Sigmoid colon (tissue), 7 donors: ENCODE results near the gene FAM163B. TPM values are rescaled to one million over a fixed set of nuclear protein-coding genes. Genes with fewer than 3 reads are reported as not detected.

ENCODE experiments used
- DNase-seq: peaks from one replicate; pipeline ENCODE4 v3.0.0-alpha.2; 2019
- H3K27ac ChIP-seq, 4 donors: fragments of 200-600 bp; sonication (generic); one replicate each; pipeline ENCODE4 v1.5.1; 2016 to 2019; ENCODE audit warnings: mild to moderate bottlenecking in 1 of 4
- H3K27me3 ChIP-seq, 3 donors: fragments of 200-600 bp; sonication (generic); one replicate each; pipeline ENCODE4 v1.5.1; 2019; ENCODE audit warnings: mild to moderate bottlenecking in 1 of 3
- H3K36me3 ChIP-seq, 4 donors: fragments of 200-600 bp; sonication (generic); one replicate each; pipeline ENCODE4 v1.5.1; 2016 to 2019
- H3K4me1 ChIP-seq, 4 donors: fragments of 200-600 bp; sonication (generic); one replicate each; pipeline ENCODE4 v1.5.1; 2017 to 2019
- H3K4me3 ChIP-seq, 4 donors: fragments of 200-600 bp; sonication (generic); one replicate each; pipeline ENCODE4 v1.5.1; 2017 to 2019; ENCODE audit warnings: mild to moderate bottlenecking in 2 of 4, moderate library complexity in 1 of 4
- H3K9me3 ChIP-seq, 4 donors: fragments of 200-600 bp in 3 of 4; sonication (generic) in 3 of 4; one replicate each; pipeline versions ENCODE4 v1.5.1 to v1.6.1; 2013 to 2019
- EP300 ChIP-seq, 4 donors: sonication (generic); formaldehyde crosslinking; IDR thresholded peaks; one replicate each; pipeline ENCODE4 v1.6.1; 2017; ENCODE audit warnings: antibody characterized with exemption in 4 of 4
- POLR2A ChIP-seq, 2 donors: fragments of 450-650 bp; IDR thresholded peaks; one replicate each; pipeline ENCODE4 v1.6.1; 2016; ENCODE audit warnings: antibody characterized with exemption in 2 of 2, mild to moderate bottlenecking in 2 of 2, moderate library complexity in 2 of 2
- POLR2AphosphoS5 ChIP-seq, 4 donors: sonication (generic); formaldehyde crosslinking; IDR thresholded peaks; one replicate each; pipeline ENCODE4 v1.6.1; 2017; ENCODE audit warnings: antibody characterized with exemption in 4 of 4
- WGBS, 2 donors: extraction: QIAGEN DNeasy Blood & Tissue Kit; methylation state at CpG; one replicate each; pipeline ENCODE4 v1.1.7; 2013; 5-methylcytosine and 5-hydroxymethylcytosine counted together
- intact Hi-C: fragments of 100-400 bp; cut with DNase I; formaldehyde crosslinking; loops from one replicate; pipeline ENCODE4 v1.15.1; 2023
- polyA plus RNA-seq, 3 donors: library from polyadenylated mRNA; stranded (reverse); fragments of 200-250 nt; gene quantifications; one replicate each; pipeline ENCODE4 v1.2.3, GENCODE V29; 2013
- total RNA-seq, 4 donors: library from RNA; depleted of rRNA; stranded (reverse); fragments of >200 nt; gene quantifications; one replicate each; pipeline ENCODE4 v1.1.0, GENCODE V29; 2016
- TF ChIP-seq, protein P1 (sequence below), 4 experiments: fragments of 450-650 bp in 3 of 4; fragments of 200-600 bp in 1 of 4; IDR thresholded peaks; one replicate each; pipeline ENCODE4 v1.5.1; 2016 to 2019; ENCODE audit warnings: antibody characterized with exemption in 4 of 4, mild to moderate bottlenecking in 3 of 4, moderate library complexity in 2 of 4
- donor health status: healthy with polysubstance abuse.
- donor health status: Bipolar disorder and iron deficiency.
- donor health status: healthy.

FAM163B gene
- total and polyA plus RNA-seq, 7 donors = 0.29 to 2.4 (median 1.2) TPM; not detected in 1

DNA sequence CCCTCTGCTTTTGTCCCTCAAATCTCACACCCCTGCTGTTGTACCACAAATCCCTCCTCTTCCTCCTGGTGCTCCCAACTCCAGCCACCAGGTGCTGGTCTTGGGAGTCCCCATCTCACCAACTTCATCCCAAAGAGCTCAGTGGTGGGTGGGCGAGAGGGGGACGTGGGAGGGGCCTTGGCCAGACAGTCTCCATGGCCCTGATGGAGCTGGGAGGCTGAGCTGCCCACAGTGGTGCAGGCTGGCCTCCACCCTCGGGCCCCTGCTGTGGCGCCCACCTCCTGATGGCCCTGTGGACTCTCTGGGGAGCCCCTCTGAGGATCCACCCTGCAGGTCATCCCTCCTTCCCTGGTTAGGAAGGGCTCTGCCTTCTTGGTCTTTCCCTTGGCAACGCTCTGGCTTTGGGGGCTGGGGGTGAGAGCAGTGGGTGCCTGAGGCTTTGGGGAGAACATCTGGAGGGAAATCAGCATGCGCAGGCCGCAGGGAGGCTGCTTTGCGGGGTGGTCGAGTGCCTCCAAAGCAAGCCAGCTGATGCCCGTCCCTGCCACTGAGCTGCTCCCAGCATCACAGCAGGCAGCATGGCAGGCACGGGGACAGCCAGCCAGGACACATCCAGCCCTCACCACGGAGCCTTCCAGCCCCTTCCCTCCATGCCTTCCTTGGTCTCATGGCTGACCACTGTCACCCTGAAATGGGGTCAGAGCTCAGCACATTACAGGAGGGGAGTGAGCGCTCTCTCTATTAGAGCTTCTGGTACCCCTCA, 7.6 kb upstream of the FAM163B start:
- peaks cover 0 to 4% (median 0%) of the 10 kb centered on the region in 4 donors for H3K4me1 ChIP-seq
- 77 to 83% methylated on average over 13 of the region's 13 CpGs for WGBS, 2 donors
- no peaks in the 10 kb centered on the region for H3K9me3 ChIP-seq
- TF ChIP-seq EP300 (IDR thresholded peaks at IDR 0.05) = no peak
- no peak for TF ChIP-seq POLR2AphosphoS5 (IDR thresholded peaks at IDR 0.05)
- TF ChIP-seq, protein P1, sequence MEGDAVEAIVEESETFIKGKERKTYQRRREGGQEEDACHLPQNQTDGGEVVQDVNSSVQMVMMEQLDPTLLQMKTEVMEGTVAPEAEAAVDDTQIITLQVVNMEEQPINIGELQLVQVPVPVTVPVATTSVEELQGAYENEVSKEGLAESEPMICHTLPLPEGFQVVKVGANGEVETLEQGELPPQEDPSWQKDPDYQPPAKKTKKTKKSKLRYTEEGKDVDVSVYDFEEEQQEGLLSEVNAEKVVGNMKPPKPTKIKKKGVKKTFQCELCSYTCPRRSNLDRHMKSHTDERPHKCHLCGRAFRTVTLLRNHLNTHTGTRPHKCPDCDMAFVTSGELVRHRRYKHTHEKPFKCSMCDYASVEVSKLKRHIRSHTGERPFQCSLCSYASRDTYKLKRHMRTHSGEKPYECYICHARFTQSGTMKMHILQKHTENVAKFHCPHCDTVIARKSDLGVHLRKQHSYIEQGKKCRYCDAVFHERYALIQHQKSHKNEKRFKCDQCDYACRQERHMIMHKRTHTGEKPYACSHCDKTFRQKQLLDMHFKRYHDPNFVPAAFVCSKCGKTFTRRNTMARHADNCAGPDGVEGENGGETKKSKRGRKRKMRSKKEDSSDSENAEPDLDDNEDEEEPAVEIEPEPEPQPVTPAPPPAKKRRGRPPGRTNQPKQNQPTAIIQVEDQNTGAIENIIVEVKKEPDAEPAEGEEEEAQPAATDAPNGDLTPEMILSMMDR (IDR thresholded peaks at IDR 0.05) = no peak
- no peak for TF ChIP-seq POLR2A (IDR thresholded peaks at IDR 0.05)
- peaks cover 0 to 75% (median 43%) of the 10 kb centered on the region in 3 donors for H3K27me3 ChIP-seq
- no peak for DNase-seq
- no peaks in the 10 kb centered on the region for H3K36me3 ChIP-seq
- intact Hi-C loops = no loop called here
- no peak overlapping the region for H3K27ac ChIP-seq
- H3K4me3 ChIP-seq = no peak overlapping the region

DNA sequence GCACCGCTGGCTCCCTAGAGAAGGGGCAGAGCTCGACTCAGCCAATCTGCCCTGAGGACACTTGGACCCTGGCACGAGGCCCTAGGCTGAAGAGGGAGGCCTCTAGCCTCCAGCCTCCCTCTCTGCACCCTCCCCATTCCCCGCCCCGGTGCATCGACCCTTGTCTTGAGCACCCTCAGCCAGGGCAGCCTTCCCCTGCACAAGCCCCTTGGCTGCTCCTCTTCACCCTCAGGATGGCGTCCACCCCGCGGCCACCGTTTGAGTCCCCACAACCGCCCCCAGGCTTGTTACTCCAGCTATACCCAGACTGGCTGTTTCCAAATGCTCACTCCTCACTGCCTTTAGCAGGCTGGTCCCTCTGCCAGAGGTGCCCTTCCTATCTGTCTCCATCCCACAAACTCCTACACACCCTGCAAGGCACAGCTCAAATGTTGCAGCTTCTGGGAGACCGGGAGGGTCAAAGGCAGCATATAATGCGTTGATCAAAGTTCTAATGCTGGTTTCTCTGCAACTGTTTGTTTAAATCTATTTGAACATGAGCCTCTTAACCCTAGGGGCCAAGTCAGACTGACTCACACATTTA, 6.5 kb upstream of the FAM163B start:
- no peak for DNase-seq
- Histone ChIP-seq H3K36me3 (no peaks in the 10 kb centered on the region), H3K4me1 (peaks cover 0 to 4% (median 0%) of the 10 kb centered on the region in 4 donors), H3K9me3 (no peaks in the 10 kb centered on the region), H3K27me3 (peaks cover 4 to 87% (median 48%) of the 10 kb centered on the region in 3 donors), H3K27ac (no peak overlapping the region), H3K4me3 (no peak overlapping the region)
- 68 to 76% methylated on average over 13 of the region's 13 CpGs for WGBS, 2 donors
- intact Hi-C loops = no loop called here
- TF ChIP-seq EP300 (IDR thresholded peaks at IDR 0.05) (no peak), POLR2A (IDR thresholded peaks at IDR 0.05) (no peak), POLR2AphosphoS5 (IDR thresholded peaks at IDR 0.05) (no peak)
- TF ChIP-seq, protein P1 (IDR thresholded peaks at IDR 0.05) = no peak

GRCh38 chr9:133615186-133615585, 6.0 kb upstream of the FAM163B start:
- peaks cover 0 to 4% (median 0%) of the 10 kb centered on the region in 4 donors for H3K4me1 ChIP-seq
- no peak overlapping the region for H3K27ac ChIP-seq
- WGBS, 2 donors = 37 to 48% methylated on average over 16 of the region's 16 CpGs
- peaks cover 4 to 92% (median 54%) of the 10 kb centered on the region in 3 donors for H3K27me3 ChIP-seq
- no peak overlapping the region for H3K4me3 ChIP-seq
- no peaks in the 10 kb centered on the region for H3K9me3 ChIP-seq
- TF ChIP-seq POLR2AphosphoS5 (IDR thresholded peaks at IDR 0.05) (no peak), POLR2A (IDR thresholded peaks at IDR 0.05) (no peak), EP300 (IDR thresholded peaks at IDR 0.05) (no peak)
- TF ChIP-seq, protein P1 (IDR thresholded peaks at IDR 0.05) = no peak
- no peak for DNase-seq
- H3K36me3 ChIP-seq = no peaks in the 10 kb centered on the region
- intact Hi-C loops = no loop called here

GRCh38 chr9:133614678-133615077, 5.5 kb upstream of the FAM163B start:
- H3K27me3 ChIP-seq = peaks cover 4 to 97% (median 56%) of the 10 kb centered on the region in 3 donors
- WGBS, 2 donors = 50 to 61% methylated on average over 5 of the region's 5 CpGs

More at GRCh38 chr9:133614678-133615077, 5.5 kb upstream of the FAM163B start:
- H3K4me3 ChIP-seq = no peak overlapping the region
- no peaks in the 10 kb centered on the region for H3K9me3 ChIP-seq
- TF ChIP-seq, protein P1 (IDR thresholded peaks at IDR 0.05) = no peak
- intact Hi-C loops = no loop called here
- no peak overlapping the region for H3K27ac ChIP-seq
- H3K36me3 ChIP-seq = no peaks in the 10 kb centered on the region
- DNase-seq = no peak
- no peaks in the 10 kb centered on the region for H3K4me1 ChIP-seq
